SK-N-SH (cell line): ENCODE measurements around the gene DISP1. TPM values are rescaled to one million over a fixed set of nuclear protein-coding genes. Genes with fewer than 3 reads are reported as not detected.

Experiments
- CTCF ChIA-PET: fragments of 300-600, 350-600 bp; formaldehyde crosslinking; extraction: SDS; loops from one replicate; lab custom pipeline; 2021; lab: Yijun Ruan, JAX
- POLR2A ChIA-PET: fragments of 350-600 bp; sonication (Branson Sonifier 250); formaldehyde crosslinking; extraction: SDS; loops from one replicate; lab custom pipeline; 2020; ENCODE audit warnings: antibody characterized with exemption, inconsistent platforms; lab: Yijun Ruan, JAX
- DNase-seq: peaks from one replicate; pipeline ENCODE4 v3.0.0; 2012
- H2AFZ ChIP-seq: fragments of 200-600 bp; sonication (generic); 2 replicates; pipeline ENCODE4 v1.8.1; 2016; ENCODE audit warnings: antibody characterized with exemption, mild to moderate bottlenecking, low read depth
- H3F3A ChIP-seq: fragments of 200-600 bp; sonication (generic); replicated peaks from 2 replicates; pipeline ENCODE3; 2016; ENCODE audit warnings: antibody characterized with exemption, mild to moderate bottlenecking; ENCODE audit not compliant: insufficient read depth
- H3K27ac ChIP-seq, 2 experiments: fragments of 200-500 bp in 1 of 2; fragments of 200-600 bp in 1 of 2; sonication (Bioruptor generic) in 1 of 2; sonication (generic), shearing (Covaris generic) in 1 of 2; 2 replicates each; pipeline versions ENCODE4 v1.5.1 to v1.6.1; 2014 to 2016; ENCODE audit warnings: low read depth in 2 of 2, inconsistent platforms in 1 of 2, low read length in 1 of 2, mild to moderate bottlenecking in 1 of 2, mixed read lengths in 1 of 2
- H3K27me3 ChIP-seq: fragments of 200-600 bp; sonication (generic), shearing (Covaris generic); 2 replicates; pipeline ENCODE4 v1.6.1; 2016; ENCODE audit warnings: mixed run types; ENCODE audit not compliant: insufficient read depth
- H3K36me3 ChIP-seq, 2 experiments: fragments of 200-500 bp in 1 of 2; fragments of 200-600 bp in 1 of 2; sonication (Bioruptor generic) in 1 of 2; sonication (generic) in 1 of 2; replicated peaks in 1 of 2; 2 replicates each; pipeline versions ENCODE3 to v1.5.1; 2014 to 2016; ENCODE audit warnings: low read length in 1 of 2, mild to moderate bottlenecking in 1 of 2; ENCODE audit not compliant: insufficient read depth in 2 of 2, control insufficient read depth in 1 of 2
- H3K4me1 ChIP-seq, 2 experiments: fragments of 200-500 bp in 1 of 2; fragments of 200-600 bp in 1 of 2; sonication (Bioruptor generic) in 1 of 2; sonication (generic), shearing (Covaris generic) in 1 of 2; 2 replicates each; pipeline versions ENCODE4 v1.5.1 to v1.6.1; 2014 to 2016; ENCODE audit warnings: low read depth in 1 of 2, low read length in 1 of 2, mixed run types in 1 of 2; ENCODE audit not compliant: insufficient read depth in 2 of 2, control insufficient read depth in 1 of 2
- H3K4me2 ChIP-seq: fragments of 200-600 bp; sonication (generic), shearing (Covaris generic); 2 replicates; pipeline ENCODE4 v1.6.1; 2017; ENCODE audit warnings: mixed run types
- H3K4me3 ChIP-seq, 2 experiments: fragments of 200-500 bp in 1 of 2; fragments of 200-600 bp in 1 of 2; sonication (Bioruptor generic) in 1 of 2; sonication (generic), shearing (Covaris generic) in 1 of 2; 2 replicates each; pipeline versions ENCODE4 v1.5.1 to v1.8.1; 2014 to 2016; ENCODE audit warnings: low read depth in 2 of 2, inconsistent platforms in 1 of 2, low read length in 1 of 2, mild to moderate bottlenecking in 1 of 2, mixed read lengths in 1 of 2, moderate library complexity in 1 of 2
- H3K79me2 ChIP-seq: fragments of 200-600 bp; sonication (generic); 2 replicates; pipeline ENCODE4 v1.8.1; 2017; ENCODE audit warnings: mild to moderate bottlenecking; ENCODE audit not compliant: insufficient read depth
- H3K9ac ChIP-seq: fragments of 200-600 bp; sonication (generic); 2 replicates; pipeline ENCODE4 v1.6.1; 2017; ENCODE audit warnings: mixed run types
- H3K9me2 ChIP-seq: fragments of 200-600 bp; sonication (generic); 2 replicates; pipeline ENCODE4 v1.6.1; 2017; ENCODE audit warnings: mixed run types
- H3K9me3 ChIP-seq: fragments of 200-600 bp; sonication (generic); 2 replicates; pipeline ENCODE4 v1.6.1; 2017; ENCODE audit warnings: mixed run types, mild to moderate bottlenecking, moderate library complexity
- H4K20me1 ChIP-seq: fragments of 200-600 bp; sonication (generic); 2 replicates; pipeline ENCODE4 v1.6.1; 2017; ENCODE audit warnings: mild to moderate bottlenecking, mixed run types; ENCODE audit not compliant: insufficient read depth
- CTCF ChIP-seq: fragments of 200-600 bp; sonication (generic); IDR thresholded peaks from 2 replicates; pipeline ENCODE4 v1.6.1; 2017; ENCODE audit warnings: antibody characterized with exemption, mild to moderate bottlenecking, moderate library complexity
- ELF1 ChIP-seq: IDR thresholded peaks from 2 replicates; pipeline ENCODE4 v1.4.0; 2012
- MXI1 ChIP-seq: IDR thresholded peaks from 2 replicates; pipeline ENCODE4 v1.6.1; 2012; ENCODE audit warnings: mild to moderate bottlenecking, low read depth, low read length, improper control_type of control experiment
- RFX5 ChIP-seq: IDR thresholded peaks from 2 replicates; pipeline ENCODE4 v1.6.1; 2012; ENCODE audit warnings: mild to moderate bottlenecking, improper control_type of control experiment, low read length
- RXRA ChIP-seq: IDR thresholded peaks from 2 replicates; pipeline ENCODE4 v1.4.0; 2012; ENCODE audit warnings: low read depth, mild to moderate bottlenecking, borderline replicate concordance
- TAF1 ChIP-seq: IDR thresholded peaks from 2 replicates; pipeline ENCODE4 v1.6.1; 2012; ENCODE audit warnings: low read depth, mild to moderate bottlenecking, low read length, moderate library complexity, borderline replicate concordance
- WGBS: methylation state at CpG from one replicate; pipeline ENCODE4 v1.1.6; 2017; ENCODE audit warnings: low lambda C conversion rate; 5-methylcytosine and 5-hydroxymethylcytosine counted together
- polyA plus RNA-seq, 3 experiments: library from polyadenylated mRNA; depleted of rRNA; stranded (reverse); fragments of >200 nt; gene quantifications; 2 replicates each; pipeline ENCODE4 v1.2.3, GENCODE V29; 2012

DISP1 gene
- polyA plus RNA-seq, 1 of the 3 experiments (the other 2 are of a cell fraction) = 4.4 TPM

- CTCF ChIA-PET = no interaction called here
- Histone ChIP-seq H3F3A (no peaks in the 10 kb centered on the region), H3K4me3 (no peak overlapping the region), H3K27me3 (no peaks in the 10 kb centered on the region; the same call in 1 of the 2 replicates), H4K20me1 (no peaks in the 10 kb centered on the region), H3K9me3 (peaks cover 5% of the 10 kb centered on the region; the same call in 1 of the 2 replicates), H3K79me2 (no peaks in the 10 kb centered on the region), H3K4me2 (no peak overlapping the region), H3K4me1 (no peaks in the 10 kb centered on the region), H3K27ac (no peak overlapping the region), H3K9me2 (no peaks in the 10 kb centered on the region), H2AFZ (no peak overlapping the region), H3K9ac (no peak overlapping the region), H3K36me3 (no peaks in the 10 kb centered on the region)
- WGBS = 41% methylated on average over 1 of the region's 1 CpG
- POLR2A ChIA-PET = no interaction called here
- no peak for DNase-seq
- TF ChIP-seq RFX5 (no peak), CTCF (peak; percentile 21; the same call in 1 of the 2 replicates)
These were observed 45.7 kb upstream of the DISP1 start for GRCh38 chr1:222769181-222769580.

GRCh38 chr1:222769971-222770620 is 44.7 kb upstream of the DISP1 start:
- POLR2A ChIA-PET = no interaction called here
- TF ChIP-seq RXRA (no peak), TAF1 (no peak)
- Histone ChIP-seq H3K4me2 (no peak overlapping the region), H3K9me2 (no peaks in the 10 kb centered on the region), H3K36me3 (no peaks in the 10 kb centered on the region), H3K9me3 (peaks cover 5% of the 10 kb centered on the region; the same call in 1 of the 2 replicates), H3K27ac (no peak overlapping the region), H3F3A (no peaks in the 10 kb centered on the region), H4K20me1 (no peaks in the 10 kb centered on the region), H2AFZ (no peak overlapping the region), H3K4me3 (no peak overlapping the region), H3K79me2 (no peaks in the 10 kb centered on the region), H3K4me1 (no peaks in the 10 kb centered on the region), H3K9ac (no peak overlapping the region), H3K27me3 (no peaks in the 10 kb centered on the region; the same call in 1 of the 2 replicates)
- CTCF ChIA-PET = interaction anchor here (1.2 kb wide), 1 partner anchor 354 kb away, joined by 3 read pairs; no protein-coding TSS in a partner anchor
- no peak for DNase-seq
- WGBS = 44% methylated on average over 2 of the region's 2 CpGs

GRCh38 chr1:222772996-222773379 is 41.9 kb upstream of the DISP1 start:
- Histone ChIP-seq H3K4me2 (no peak overlapping the region), H3K4me1 (no peaks in the 10 kb centered on the region), H3K79me2 (no peaks in the 10 kb centered on the region), H3K27ac (no peak overlapping the region), H3F3A (no peaks in the 10 kb centered on the region), H4K20me1 (no peaks in the 10 kb centered on the region), H3K4me3 (no peak overlapping the region), H3K9ac (no peak overlapping the region), H3K9me3 (peaks cover 5% of the 10 kb centered on the region; the same call in 1 of the 2 replicates), H3K27me3 (no peaks in the 10 kb centered on the region; the same call in 1 of the 2 replicates), H3K36me3 (no peaks in the 10 kb centered on the region), H2AFZ (no peak overlapping the region), H3K9me2 (no peaks in the 10 kb centered on the region)
- TF ChIP-seq MXI1 (peak; percentile 49; the same call in 1 of the 2 replicates), ELF1 (no peak)
- 61% methylated on average over 4 of the region's 4 CpGs for WGBS
- ChIA-PET CTCF (interaction anchor here (0.6 kb wide), 1 partner anchor 365 kb away, joined by 3 read pairs; no protein-coding TSS in a partner anchor), POLR2A (no interaction called here)
- no peak for DNase-seq
